Neural cell (in vitro differentiated cells): Measurements from ENCODE around the gene LANCL2. TPM values are rescaled to one million over a fixed set of nuclear protein-coding genes. Genes with fewer than 3 reads are reported as not detected.

Source experiments
- H2AFZ ChIP-seq: fragments of 200-600, 300-800 bp; sonication (generic), shearing (Covaris generic); 2 replicates; pipeline ENCODE4 v1.6.0; 2014; ENCODE audit warnings: low read depth, mild to moderate bottlenecking, antibody characterized with exemption, low read length, moderate library complexity
- H3F3A ChIP-seq: fragments of 200-600 bp; shearing (Covaris generic); 2 replicates; pipeline ENCODE4 v1.6.1; 2016; ENCODE audit warnings: mild to moderate bottlenecking, moderate library complexity, mixed read lengths, antibody characterized with exemption, low read length; ENCODE audit not compliant: insufficient read depth, poor library complexity, severe bottlenecking
- H3K27ac ChIP-seq: fragments of 200-600, 300-800 bp; sonication (generic), shearing (Covaris generic); 2 replicates; pipeline ENCODE4 v1.5.1; 2014; ENCODE audit warnings: mild to moderate bottlenecking, low read length, moderate library complexity
- H3K27me3 ChIP-seq: fragments of 300-800, 200-600 bp; sonication (generic), shearing (Covaris generic); 2 replicates; pipeline ENCODE4 v1.6.0; 2014; ENCODE audit warnings: mild to moderate bottlenecking, low read depth, low read length, moderate library complexity; ENCODE audit not compliant: insufficient read depth
- H3K36me3 ChIP-seq: fragments of 300-800, 200-600 bp; sonication (generic), shearing (Covaris generic); 2 replicates; pipeline ENCODE4 v1.5.1; 2014; ENCODE audit warnings: mild to moderate bottlenecking, antibody characterized with exemption, low read length, moderate library complexity; ENCODE audit not compliant: insufficient read depth
- H3K4me2 ChIP-seq: fragments of 300-800, 200-600 bp; sonication (generic), shearing (Covaris generic); 2 replicates; pipeline ENCODE4 v1.6.0; 2014; ENCODE audit warnings: mild to moderate bottlenecking, low read length
- H3K4me3 ChIP-seq: fragments of 300-800, 200-600 bp; sonication (generic), shearing (Covaris generic); 2 replicates; pipeline ENCODE4 v1.5.1; 2014; ENCODE audit warnings: mild to moderate bottlenecking, low read length, moderate library complexity
- H3K79me2 ChIP-seq: fragments of 200-600 bp; shearing (Covaris generic); replicated peaks from 2 replicates; pipeline ENCODE4 v1.6.0; 2014; ENCODE audit warnings: mild to moderate bottlenecking, low read length, moderate library complexity; ENCODE audit not compliant: insufficient read depth
- H3K9ac ChIP-seq: fragments of 300-800, 200-600 bp; sonication (generic), shearing (Covaris generic); 2 replicates; pipeline ENCODE4 v1.6.1; 2016; ENCODE audit warnings: mild to moderate bottlenecking, low read length, mixed read lengths
- H3K9me2 ChIP-seq: fragments of 200-600 bp; shearing (Covaris generic); 2 replicates; pipeline ENCODE4 v1.6.1; 2016; ENCODE audit warnings: mild to moderate bottlenecking, low read length, mixed read lengths; ENCODE audit not compliant: insufficient read depth
- H3K9me3 ChIP-seq: fragments of 200-600, 300-800 bp; sonication (generic), shearing (Covaris generic); 2 replicates; pipeline ENCODE4 v1.6.1; 2016; ENCODE audit warnings: mild to moderate bottlenecking, mixed run types, low read length, moderate library complexity, mixed read lengths
- H4K20me1 ChIP-seq: fragments of 200-600 bp; shearing (Covaris generic); 2 replicates; pipeline ENCODE4 v1.6.1; 2016; ENCODE audit warnings: mild to moderate bottlenecking, mixed run types; ENCODE audit not compliant: insufficient read depth
- EP300 ChIP-seq: fragments of 450-650 bp; conservative IDR thresholded peaks from 2 replicates; pipeline ENCODE4 v1.6.1; 2014; ENCODE audit warnings: antibody characterized with exemption, mild to moderate bottlenecking, moderate library complexity; ENCODE audit not compliant: poor library complexity, severe bottlenecking
- EZH2 ChIP-seq: fragments of 200-600, 300-800 bp; shearing (Covaris generic), sonication (generic); IDR thresholded peaks from 2 replicates; pipeline ENCODE4 v1.6.1; 2014; ENCODE audit warnings: antibody characterized with exemption, low read length, borderline replicate concordance, mild to moderate bottlenecking; ENCODE audit not compliant: insufficient read depth, poor library complexity, severe bottlenecking
- MXI1 ChIP-seq: fragments of 450-650 bp; conservative IDR thresholded peaks from 2 replicates; pipeline ENCODE4 v1.6.1; 2014; ENCODE audit warnings: antibody characterized with exemption, mild to moderate bottlenecking; ENCODE audit not compliant: poor library complexity, severe bottlenecking
- POLR2AphosphoS5 ChIP-seq: IDR thresholded peaks from 2 replicates; pipeline ENCODE4 v1.6.1; 2012
- RAD21 ChIP-seq: fragments of 450-650 bp; conservative IDR thresholded peaks from 2 replicates; pipeline ENCODE4 v1.6.1; 2014; ENCODE audit warnings: antibody characterized with exemption, mild to moderate bottlenecking, moderate library complexity
- SMC3 ChIP-seq: fragments of 450-650 bp; conservative IDR thresholded peaks from 2 replicates; pipeline ENCODE4 v1.6.1; 2014; ENCODE audit warnings: antibody characterized with exemption, mild to moderate bottlenecking, moderate library complexity; ENCODE audit not compliant: poor library complexity
- TAF1 ChIP-seq: IDR thresholded peaks from 2 replicates; pipeline ENCODE4 v1.6.1; 2012; ENCODE audit warnings: low read depth
- polyA plus RNA-seq: library from polyadenylated mRNA; depleted of rRNA; stranded (reverse); fragments of >200 nt; gene quantifications from 2 replicates; pipeline ENCODE4 v1.2.3, GENCODE V29; 2014
- TF ChIP-seq, protein P1 (sequence below): fragments of 450-650 bp; IDR thresholded peaks from 2 replicates; pipeline ENCODE4 v1.5.1; 2014; ENCODE audit warnings: antibody characterized with exemption, mild to moderate bottlenecking, moderate library complexity; ENCODE audit not compliant: poor library complexity, severe bottlenecking
- TF ChIP-seq, protein P2 (sequence below): IDR thresholded peaks from 2 replicates; pipeline ENCODE4 v1.6.1; 2012; ENCODE audit warnings: borderline replicate concordance

LANCL2 gene
- polyA plus RNA-seq, 1 donor from 2014 or later: 51.2 TPM

DNA sequence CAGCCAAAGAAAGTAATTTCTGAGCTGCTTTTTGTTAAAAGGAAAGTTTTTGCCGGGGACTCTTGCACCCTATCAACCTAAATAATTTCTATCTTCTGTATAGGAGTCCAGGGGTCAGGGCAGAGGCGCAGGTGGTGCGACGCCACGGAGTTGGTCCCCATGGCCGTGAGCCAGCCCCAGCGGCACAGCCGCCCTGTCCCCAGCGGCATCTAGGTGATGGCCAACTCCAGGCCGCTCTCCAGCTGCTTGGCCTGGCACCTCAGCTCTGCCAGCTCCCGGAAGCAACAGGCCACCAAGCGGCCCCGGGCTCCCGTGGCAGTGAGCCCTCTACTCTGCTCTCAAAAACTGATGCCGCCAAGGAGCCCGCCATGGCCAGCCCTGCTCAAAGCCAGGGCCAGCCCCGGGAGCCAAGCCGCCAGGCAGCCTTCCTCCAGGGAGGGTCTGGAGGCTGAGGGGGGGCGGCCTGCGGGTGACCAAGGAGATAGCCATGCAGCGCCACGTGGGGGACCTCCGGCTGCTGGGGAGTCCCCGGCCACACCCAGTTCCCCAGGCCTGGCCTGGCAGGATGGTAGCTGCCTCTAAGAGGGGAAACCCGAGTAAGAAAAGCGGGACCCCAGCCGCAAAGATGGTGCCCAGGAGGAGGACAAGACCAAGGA, 22.8 kb upstream of the LANCL2 start:
- no peaks in the 10 kb centered on the region for H3K27me3 ChIP-seq

DNA sequence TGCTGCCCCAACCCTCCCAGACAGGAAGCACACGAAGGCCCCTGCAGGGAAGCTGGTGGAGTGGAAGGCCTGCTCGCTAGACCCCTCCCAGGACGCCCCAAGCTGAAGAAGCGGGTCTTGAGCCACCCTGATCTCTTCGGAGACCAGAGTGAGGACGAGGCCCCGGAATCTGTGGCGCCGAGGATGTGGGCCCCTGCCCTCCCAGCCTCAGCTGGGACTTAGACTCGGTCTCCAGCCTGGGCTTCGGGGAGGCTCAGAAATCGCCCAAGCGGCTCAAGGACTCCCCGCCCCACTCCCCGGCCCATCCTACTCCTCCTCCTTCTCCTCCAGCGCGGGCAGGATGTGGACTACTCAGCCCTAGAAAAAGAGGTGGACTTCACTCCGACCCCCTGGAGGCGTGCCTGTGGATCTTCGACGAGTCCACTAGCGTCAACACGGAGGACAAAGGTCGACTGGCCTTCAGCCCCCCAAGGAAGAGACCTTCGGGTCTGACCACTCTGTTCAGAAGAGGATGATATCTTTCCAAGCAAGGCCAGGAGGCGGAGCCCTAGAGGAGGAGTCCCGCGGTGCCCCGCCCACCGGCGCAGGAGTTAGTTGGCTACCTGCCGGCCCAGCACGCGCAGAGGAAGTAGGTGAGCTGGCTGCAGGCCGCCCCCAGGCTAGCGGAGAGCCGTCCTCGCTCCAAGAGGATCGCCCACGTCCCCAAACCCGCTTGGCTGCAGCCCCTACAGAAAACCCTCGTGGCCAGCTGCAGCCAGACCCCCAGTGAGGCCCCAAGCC, 21.9 kb upstream of the LANCL2 start:
- H3F3A ChIP-seq: no peaks in the 10 kb centered on the region
- H3K4me2 ChIP-seq: no peak overlapping the region
- no peaks in the 10 kb centered on the region for H4K20me1 ChIP-seq
- no peaks in the 10 kb centered on the region for H3K27me3 ChIP-seq
- no peak overlapping the region for H3K4me3 ChIP-seq
- H3K9me3 ChIP-seq: no peaks in the 10 kb centered on the region
- H3K36me3 ChIP-seq: no peaks in the 10 kb centered on the region
- H3K9ac ChIP-seq: no peak overlapping the region
- H3K79me2 ChIP-seq: no peaks in the 10 kb centered on the region
- H3K27ac ChIP-seq: no peak overlapping the region
- no peak overlapping the region for H2AFZ ChIP-seq
- no peaks in the 10 kb centered on the region for H3K9me2 ChIP-seq
- no peak for TF ChIP-seq RAD21
- TF ChIP-seq POLR2AphosphoS5: no peak
- TF ChIP-seq MXI1: no peak
- no peak for TF ChIP-seq TAF1
- no peak for TF ChIP-seq SMC3
- TF ChIP-seq EZH2: no peak
- TF ChIP-seq, protein P1, sequence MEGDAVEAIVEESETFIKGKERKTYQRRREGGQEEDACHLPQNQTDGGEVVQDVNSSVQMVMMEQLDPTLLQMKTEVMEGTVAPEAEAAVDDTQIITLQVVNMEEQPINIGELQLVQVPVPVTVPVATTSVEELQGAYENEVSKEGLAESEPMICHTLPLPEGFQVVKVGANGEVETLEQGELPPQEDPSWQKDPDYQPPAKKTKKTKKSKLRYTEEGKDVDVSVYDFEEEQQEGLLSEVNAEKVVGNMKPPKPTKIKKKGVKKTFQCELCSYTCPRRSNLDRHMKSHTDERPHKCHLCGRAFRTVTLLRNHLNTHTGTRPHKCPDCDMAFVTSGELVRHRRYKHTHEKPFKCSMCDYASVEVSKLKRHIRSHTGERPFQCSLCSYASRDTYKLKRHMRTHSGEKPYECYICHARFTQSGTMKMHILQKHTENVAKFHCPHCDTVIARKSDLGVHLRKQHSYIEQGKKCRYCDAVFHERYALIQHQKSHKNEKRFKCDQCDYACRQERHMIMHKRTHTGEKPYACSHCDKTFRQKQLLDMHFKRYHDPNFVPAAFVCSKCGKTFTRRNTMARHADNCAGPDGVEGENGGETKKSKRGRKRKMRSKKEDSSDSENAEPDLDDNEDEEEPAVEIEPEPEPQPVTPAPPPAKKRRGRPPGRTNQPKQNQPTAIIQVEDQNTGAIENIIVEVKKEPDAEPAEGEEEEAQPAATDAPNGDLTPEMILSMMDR: no peak
- TF ChIP-seq EP300: no peak

More for the DNA sequence above, 22.8 kb upstream of the LANCL2 start:
- H3F3A ChIP-seq: no peaks in the 10 kb centered on the region
- H4K20me1 ChIP-seq: no peaks in the 10 kb centered on the region
- no peak overlapping the region for H2AFZ ChIP-seq
- H3K79me2 ChIP-seq: no peaks in the 10 kb centered on the region
- no peak overlapping the region for H3K9ac ChIP-seq
- TF ChIP-seq EP300 (no peak), POLR2AphosphoS5 (no peak), MXI1 (no peak), EZH2 (no peak), SMC3 (no peak), RAD21 (no peak), TAF1 (no peak)
- TF ChIP-seq, protein P1: no peak
- TF ChIP-seq, protein P2, sequence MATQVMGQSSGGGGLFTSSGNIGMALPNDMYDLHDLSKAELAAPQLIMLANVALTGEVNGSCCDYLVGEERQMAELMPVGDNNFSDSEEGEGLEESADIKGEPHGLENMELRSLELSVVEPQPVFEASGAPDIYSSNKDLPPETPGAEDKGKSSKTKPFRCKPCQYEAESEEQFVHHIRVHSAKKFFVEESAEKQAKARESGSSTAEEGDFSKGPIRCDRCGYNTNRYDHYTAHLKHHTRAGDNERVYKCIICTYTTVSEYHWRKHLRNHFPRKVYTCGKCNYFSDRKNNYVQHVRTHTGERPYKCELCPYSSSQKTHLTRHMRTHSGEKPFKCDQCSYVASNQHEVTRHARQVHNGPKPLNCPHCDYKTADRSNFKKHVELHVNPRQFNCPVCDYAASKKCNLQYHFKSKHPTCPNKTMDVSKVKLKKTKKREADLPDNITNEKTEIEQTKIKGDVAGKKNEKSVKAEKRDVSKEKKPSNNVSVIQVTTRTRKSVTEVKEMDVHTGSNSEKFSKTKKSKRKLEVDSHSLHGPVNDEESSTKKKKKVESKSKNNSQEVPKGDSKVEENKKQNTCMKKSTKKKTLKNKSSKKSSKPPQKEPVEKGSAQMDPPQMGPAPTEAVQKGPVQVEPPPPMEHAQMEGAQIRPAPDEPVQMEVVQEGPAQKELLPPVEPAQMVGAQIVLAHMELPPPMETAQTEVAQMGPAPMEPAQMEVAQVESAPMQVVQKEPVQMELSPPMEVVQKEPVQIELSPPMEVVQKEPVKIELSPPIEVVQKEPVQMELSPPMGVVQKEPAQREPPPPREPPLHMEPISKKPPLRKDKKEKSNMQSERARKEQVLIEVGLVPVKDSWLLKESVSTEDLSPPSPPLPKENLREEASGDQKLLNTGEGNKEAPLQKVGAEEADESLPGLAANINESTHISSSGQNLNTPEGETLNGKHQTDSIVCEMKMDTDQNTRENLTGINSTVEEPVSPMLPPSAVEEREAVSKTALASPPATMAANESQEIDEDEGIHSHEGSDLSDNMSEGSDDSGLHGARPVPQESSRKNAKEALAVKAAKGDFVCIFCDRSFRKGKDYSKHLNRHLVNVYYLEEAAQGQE: no peak
- H3K4me2 ChIP-seq: no peak overlapping the region
- H3K27ac ChIP-seq: no peak overlapping the region
- no peaks in the 10 kb centered on the region for H3K36me3 ChIP-seq
- no peaks in the 10 kb centered on the region for H3K9me2 ChIP-seq
- H3K4me3 ChIP-seq: no peak overlapping the region
- H3K9me3 ChIP-seq: no peaks in the 10 kb centered on the region
